IPS-15b (cell line): ENCODE data around the gene PCIF1.
"Not testable (repeated sequence)": the region's sequence is repeated elsewhere in the genome, so short reads cannot be mapped to it uniquely, and the experiment has no call there.

Experiments used
- H3K27me3 ChIP-seq: one replicate; pipeline ENCODE4 v1.6.1; 2013; ENCODE audit warnings: low read length; ENCODE audit not compliant: control insufficient read depth, insufficient read depth
- H3K36me3 ChIP-seq: one replicate; pipeline ENCODE4 v1.6.1; 2013; ENCODE audit warnings: low read length; ENCODE audit not compliant: control insufficient read depth, insufficient read depth
- H3K4me1 ChIP-seq: one replicate; pipeline ENCODE4 v1.6.1; 2013; ENCODE audit warnings: mild to moderate bottlenecking, low read length; ENCODE audit not compliant: control insufficient read depth, insufficient read depth
- H3K4me3 ChIP-seq: one replicate; pipeline ENCODE4 v1.5.1; 2013; ENCODE audit warnings: low read depth, low read length
- H3K9ac ChIP-seq: one replicate; pipeline ENCODE4 v1.6.1; 2013; ENCODE audit warnings: low read depth, mild to moderate bottlenecking, low read length
- H3K9me3 ChIP-seq: one replicate; pipeline ENCODE4 v1.6.1; 2013; ENCODE audit warnings: mild to moderate bottlenecking, low read length; ENCODE audit not compliant: control insufficient read depth, insufficient read depth

Gene PCIF1

GRCh38 chr20:45983279-45983743 lies 48.8 kb downstream of the PCIF1 start:
- Histone ChIP-seq H3K4me1 (peaks cover 6% of the 10 kb centered on the region), H3K36me3 (no peaks in the 10 kb centered on the region), H3K9ac (no peak overlapping the region), H3K4me3 (no peak overlapping the region), H3K9me3 (no peaks in the 10 kb centered on the region), H3K27me3 (no peaks in the 10 kb centered on the region)

DNA sequence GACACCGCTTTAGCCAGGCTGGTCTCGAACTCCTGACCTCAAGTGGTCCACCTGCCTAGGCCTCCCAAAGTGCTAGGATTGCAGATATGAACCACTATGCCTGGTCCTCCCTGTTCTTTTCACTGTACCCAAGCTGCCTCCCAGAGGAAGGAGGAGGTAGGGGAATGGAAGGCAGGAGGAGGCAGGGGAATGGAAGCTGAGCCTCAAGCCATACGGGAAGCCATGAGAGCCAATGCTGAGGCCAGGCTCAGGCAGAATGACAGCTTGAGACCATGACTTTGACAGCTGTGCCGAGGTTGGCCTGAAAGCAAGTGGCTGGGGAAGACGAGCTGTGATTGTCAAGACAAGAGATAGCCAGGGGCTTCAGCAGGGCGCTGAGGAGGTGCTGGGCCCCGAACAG lies 51.1 kb downstream of the PCIF1 start:
- Histone ChIP-seq H3K9me3 (no peaks in the 10 kb centered on the region), H3K9ac (no peak overlapping the region), H3K36me3 (no peaks in the 10 kb centered on the region), H3K4me1 (peaks cover 6% of the 10 kb centered on the region), H3K4me3 (no peak overlapping the region), H3K27me3 (no peaks in the 10 kb centered on the region)

DNA sequence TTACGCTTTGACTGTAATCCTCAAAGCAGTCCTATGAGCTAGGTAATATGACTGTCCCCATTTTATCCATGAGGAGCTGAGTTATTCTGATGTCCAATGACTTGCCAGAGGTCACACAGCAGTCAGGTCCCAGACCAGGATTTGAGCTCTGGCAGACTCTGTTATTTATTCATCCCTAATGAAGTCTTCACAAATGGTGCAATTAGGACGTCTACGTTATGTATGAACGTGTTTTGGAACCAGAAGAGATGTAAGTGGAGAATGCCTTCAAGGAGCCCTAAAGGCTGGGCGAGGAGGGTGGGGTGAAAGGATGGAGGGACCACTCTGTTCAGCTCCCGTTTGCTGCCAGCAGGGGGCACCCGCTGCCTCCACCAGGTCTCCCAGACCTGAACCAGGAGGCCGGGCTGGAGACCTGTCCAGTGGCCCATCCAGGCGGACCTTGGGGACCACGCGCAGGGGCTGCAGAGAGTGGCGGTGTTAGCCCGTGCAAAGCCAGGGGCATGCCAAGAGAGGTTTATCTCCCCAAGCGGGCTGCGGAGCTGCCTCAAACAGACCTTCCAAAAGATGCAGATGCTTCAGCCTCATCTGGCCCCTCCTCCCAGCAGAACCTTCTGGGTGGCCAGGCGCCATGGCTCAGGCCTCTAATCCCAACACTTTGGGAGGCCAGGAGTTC lies 52.8 kb downstream of the PCIF1 start:
- no peak overlapping the region for H3K4me3 ChIP-seq
- H3K27me3 ChIP-seq = no peaks in the 10 kb centered on the region
- H3K36me3 ChIP-seq = no peaks in the 10 kb centered on the region
- no peaks in the 10 kb centered on the region for H3K9me3 ChIP-seq
- H3K4me1 ChIP-seq = peaks cover 6% of the 10 kb centered on the region
- no peak overlapping the region for H3K9ac ChIP-seq

DNA sequence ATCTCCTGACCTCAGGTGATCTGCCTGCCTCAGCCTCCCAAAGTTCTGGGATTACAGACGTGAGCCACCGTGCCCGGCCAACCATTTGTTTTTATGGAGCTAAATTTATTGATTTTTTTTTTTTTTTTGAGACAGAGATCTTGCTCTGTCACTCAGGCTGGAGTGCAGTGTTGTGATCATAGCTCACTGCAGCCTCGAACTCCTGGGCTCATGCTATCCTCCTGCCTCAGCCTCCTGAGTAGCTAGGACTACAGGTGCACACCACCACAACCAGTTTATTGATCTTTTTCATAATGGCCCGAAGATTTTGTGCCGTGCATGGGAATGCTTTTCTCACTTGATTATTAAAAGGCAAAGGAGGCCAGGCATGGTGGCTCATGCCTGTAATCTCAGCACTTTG lies 54.3 kb downstream of the PCIF1 start:
- not testable (repeated sequence) for H3K9ac ChIP-seq, H3K9me3 ChIP-seq, H3K36me3 ChIP-seq, H3K4me1 ChIP-seq, H3K27me3 ChIP-seq, H3K4me3 ChIP-seq

GRCh38 chr20:45991616-45992015 lies 57.1 kb downstream of the PCIF1 start:
- Histone ChIP-seq H3K9me3 (no peaks in the 10 kb centered on the region), H3K27me3 (no peaks in the 10 kb centered on the region), H3K4me3 (no peak overlapping the region), H3K36me3 (no peaks in the 10 kb centered on the region), H3K9ac (no peak overlapping the region), H3K4me1 (peaks cover 9% of the 10 kb centered on the region)

GRCh38 chr20:45993197-45993951 lies 58.9 kb downstream of the PCIF1 start:
- H3K4me3 ChIP-seq = no peak overlapping the region
- H3K4me1 ChIP-seq = peaks cover 9% of the 10 kb centered on the region
- no peaks in the 10 kb centered on the region for H3K27me3 ChIP-seq
- H3K36me3 ChIP-seq = no peaks in the 10 kb centered on the region
- H3K9me3 ChIP-seq = no peaks in the 10 kb centered on the region
- H3K9ac ChIP-seq = no peak overlapping the region

- H3K27me3 ChIP-seq = no peaks in the 10 kb centered on the region
- no peak overlapping the region for H3K4me3 ChIP-seq
- H3K4me1 ChIP-seq = peaks cover 9% of the 10 kb centered on the region
- no peaks in the 10 kb centered on the region for H3K9me3 ChIP-seq
- no peaks in the 10 kb centered on the region for H3K36me3 ChIP-seq
- H3K9ac ChIP-seq = no peak overlapping the region
These were observed 60.4 kb downstream of the PCIF1 start for GRCh38 chr20:45994761-45995493.

- H3K27me3 ChIP-seq, H3K9me3 ChIP-seq, H3K9ac ChIP-seq, H3K4me1 ChIP-seq, H3K4me3 ChIP-seq, H3K36me3 ChIP-seq: not testable (repeated sequence)
These were observed 61.1 kb downstream of the PCIF1 start for GRCh38 chr20:45995495-45996097.

DNA sequence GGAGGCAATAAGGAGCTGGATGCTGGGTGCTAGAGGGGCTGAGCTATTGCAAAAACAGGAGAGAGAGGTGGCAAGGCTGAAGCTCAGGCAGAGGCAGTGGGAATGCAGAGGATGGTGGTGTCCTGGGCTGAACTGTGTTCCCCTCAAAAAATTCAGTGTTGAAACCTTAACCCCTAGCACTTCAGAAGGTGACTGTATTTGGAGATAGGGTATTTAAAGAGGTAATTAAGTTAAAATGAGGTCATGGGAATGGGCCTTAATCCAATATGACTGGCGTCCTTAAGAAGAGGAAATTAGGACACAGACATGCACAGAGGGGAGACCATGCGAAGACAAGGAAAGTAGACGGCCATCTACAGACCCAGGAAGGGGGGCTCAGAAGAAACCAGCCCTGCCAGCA lies 62.7 kb downstream of the PCIF1 start:
- Histone ChIP-seq H3K4me1 (peaks cover 15% of the 10 kb centered on the region), H3K36me3 (no peaks in the 10 kb centered on the region), H3K27me3 (no peaks in the 10 kb centered on the region)

More for the DNA sequence above, 62.7 kb downstream of the PCIF1 start:
- H3K9me3 ChIP-seq = no peaks in the 10 kb centered on the region
- H3K4me3 ChIP-seq = no peak overlapping the region
- H3K9ac ChIP-seq = no peak overlapping the region
